Stimulated activated CD4-positive, alpha-beta T cell treated with anti-CD3 and anti-CD28 coated beads, Interleukin-4, amount 100 ng/mL, for 4 hours (primary cell): ENCODE measurements around the gene SND1.
"Not testable (repeated sequence)": the region's sequence is repeated elsewhere in the genome, so short reads cannot be mapped to it uniquely, and the experiment has no call there.

ENCODE experiments used
- DNase-seq, 2 experiments: peaks; one replicate each; pipeline ENCODE4 v3.0.0-alpha.2; 2020

The SND1 gene

DNA sequence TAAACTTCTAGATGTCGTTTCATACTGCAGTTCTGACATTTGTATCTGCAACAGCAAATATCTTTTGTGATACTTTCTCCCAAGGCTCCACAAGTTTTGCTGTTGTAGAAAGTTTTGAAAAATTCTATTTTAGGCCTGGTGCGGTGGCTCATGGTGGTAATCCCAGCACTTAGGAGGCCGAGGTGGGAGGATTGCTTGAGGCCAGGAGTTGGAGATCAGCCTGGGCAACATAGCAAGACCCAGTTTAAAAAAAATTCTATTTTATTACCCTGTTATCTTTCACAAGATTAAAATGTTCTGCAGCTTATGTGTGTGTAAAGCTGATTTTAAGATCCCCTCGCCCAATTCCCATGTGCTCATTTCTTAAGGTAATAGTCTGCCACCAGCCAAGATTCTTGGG is 1.4 kb downstream of the SND1 start:
- DNase-seq, result no peak

DNA sequence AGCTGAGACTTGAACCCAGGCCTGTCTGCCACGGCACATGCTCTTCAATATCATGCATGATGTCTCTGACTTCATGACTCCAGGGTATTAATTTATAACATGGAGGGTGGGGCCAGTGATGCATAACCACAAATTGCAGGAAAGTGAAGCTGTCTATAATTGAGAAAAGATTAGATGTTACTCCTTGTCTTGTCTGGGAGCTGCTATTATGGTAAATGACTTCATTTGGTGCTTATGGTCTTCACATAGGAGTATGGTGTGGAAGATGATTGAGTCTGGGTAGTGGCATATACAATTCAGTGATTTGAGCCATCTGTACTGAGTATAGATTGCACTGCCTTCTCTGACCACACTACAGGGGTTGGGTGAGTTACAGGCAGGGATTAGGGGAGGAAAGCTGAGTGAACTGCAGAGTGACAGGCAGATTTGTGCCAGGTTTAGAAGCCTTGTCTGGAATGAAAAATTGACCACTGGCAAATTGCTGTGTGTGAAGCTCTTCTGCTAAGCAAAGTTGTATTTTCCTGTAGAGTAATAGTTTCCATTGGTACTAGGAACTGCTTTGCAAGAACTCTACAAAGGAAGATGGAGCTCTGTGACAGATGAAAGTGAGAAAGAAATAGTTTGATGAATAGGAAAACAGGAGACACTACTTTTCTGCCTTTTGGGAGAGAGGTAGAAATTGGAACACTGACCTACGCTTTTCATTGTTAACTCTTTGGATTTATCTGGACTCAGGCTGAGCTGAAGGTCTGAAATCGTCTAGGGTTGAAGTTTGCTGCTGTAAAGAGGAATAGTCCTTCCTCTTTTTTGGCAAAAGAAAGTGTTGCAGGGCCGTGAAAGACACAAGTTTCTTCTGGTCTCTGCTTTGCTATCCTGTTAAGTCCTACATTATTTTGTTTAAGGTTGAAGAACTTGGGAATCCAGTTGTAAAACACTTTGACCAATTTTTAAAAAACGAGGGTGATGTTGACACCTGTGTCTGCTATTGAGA is 2.7 kb downstream of the SND1 start:
- DNase-seq, result no peak

DNA sequence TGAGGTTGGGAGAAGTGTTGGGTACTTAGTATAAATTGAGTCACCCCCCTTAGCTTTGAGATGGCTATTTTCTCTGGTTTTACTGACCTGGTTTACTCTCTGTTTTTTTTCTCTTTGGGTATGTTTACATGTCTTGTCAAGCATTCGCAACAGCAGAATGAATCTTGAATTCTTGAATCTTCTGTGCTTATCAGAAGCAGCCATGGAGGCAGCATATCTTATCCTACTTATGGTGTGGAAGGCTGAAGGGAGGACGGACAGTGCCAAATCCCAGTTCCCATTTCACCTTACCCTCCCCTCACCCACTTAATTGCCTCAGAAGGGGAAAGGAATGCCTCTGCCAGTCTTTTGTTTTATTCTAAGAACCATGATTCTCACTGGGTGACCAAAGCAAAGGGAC is 3.7 kb downstream of the SND1 start:
- DNase-seq, result no peak

DNA sequence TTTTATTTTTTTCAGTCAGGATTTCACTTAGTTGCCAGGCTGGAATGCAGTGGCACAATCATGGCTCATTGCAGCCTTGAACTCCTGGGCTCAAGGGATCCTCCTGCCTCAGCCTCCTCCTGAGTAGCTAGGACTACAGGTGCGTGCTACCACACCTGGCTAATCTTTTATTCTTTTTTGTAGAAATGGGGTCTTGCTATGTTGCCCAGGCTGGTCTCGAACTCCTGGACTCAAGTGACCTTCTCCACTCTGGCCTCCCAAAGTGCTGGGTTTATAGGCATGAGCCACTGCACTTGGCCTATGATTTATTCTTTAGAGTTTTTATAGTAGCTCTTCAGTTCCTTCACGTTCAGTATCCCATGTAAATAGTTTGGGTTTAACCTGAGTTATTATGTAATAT is 5.5 kb downstream of the SND1 start:
- no peak for DNase-seq

DNA sequence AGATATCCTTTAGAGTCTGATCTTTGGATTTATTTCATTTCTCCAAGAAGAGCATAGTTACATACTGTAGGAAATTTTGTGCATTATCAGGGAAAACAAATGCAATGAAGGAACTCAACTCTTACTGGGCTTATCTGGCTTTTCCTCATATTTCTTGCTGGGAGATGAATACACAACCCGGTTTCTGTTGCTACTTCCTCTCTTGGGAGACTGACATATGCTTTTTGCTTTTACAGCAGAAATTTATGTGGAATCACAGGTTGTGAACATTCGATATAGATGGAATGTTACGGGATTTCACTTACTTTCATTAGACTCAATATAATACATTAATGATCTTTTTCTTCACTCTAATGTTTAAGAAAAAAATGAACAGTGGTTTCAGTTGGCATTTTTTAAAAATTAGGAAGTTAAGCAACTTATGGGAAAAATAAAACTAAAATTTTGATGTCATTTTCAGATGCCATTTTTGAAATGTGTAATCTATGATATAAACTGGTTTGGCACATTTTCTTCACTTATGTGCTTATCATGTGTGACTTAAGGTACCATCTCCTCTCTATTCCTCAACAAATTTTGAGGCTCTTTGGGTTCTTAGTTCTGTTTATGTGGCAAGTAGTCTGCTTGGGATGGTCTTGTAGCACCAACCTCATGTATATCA is 7.1 kb downstream of the SND1 start:
- no peak for DNase-seq

DNA sequence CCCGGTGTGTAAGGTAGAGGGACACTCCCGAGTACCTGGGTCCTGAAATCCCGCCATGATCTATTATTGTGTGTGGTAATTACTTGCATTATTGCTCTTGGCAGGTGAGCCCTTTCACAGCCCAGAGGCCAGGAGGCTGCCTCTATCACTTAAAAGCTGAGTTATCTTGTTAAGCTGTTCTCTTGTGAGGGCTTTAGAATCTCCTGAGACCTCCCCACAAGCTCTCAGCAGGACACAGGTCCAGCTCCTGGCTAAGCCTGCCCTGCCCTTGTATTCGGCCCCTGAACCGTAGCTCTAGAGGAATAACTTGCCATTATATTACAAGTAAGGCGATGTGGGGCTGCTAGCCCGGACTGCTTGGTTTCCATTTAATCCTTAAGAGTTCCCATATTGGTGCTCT is 13.9 kb downstream of the SND1 start:
- DNase-seq, result no peak

DNA sequence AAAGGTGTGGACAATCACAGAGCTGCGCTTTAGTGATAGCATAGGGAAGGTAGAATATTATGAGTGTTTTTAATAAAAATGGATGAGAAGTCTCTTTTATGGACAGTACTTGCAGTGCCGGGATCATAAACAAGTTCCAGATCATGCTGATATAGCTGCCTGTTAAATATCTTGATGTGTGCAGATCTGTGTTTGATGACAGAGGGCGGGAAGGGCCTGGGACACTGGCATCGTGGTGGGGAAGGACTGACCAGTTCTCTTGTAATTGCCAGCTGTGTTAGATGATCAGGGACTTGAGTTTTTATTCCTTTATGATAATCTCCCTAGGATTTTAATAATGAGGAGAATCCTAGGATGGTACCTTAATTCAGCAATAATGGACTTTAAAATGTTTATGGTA is 14.6 kb downstream of the SND1 start:
- no peak for DNase-seq

DNA sequence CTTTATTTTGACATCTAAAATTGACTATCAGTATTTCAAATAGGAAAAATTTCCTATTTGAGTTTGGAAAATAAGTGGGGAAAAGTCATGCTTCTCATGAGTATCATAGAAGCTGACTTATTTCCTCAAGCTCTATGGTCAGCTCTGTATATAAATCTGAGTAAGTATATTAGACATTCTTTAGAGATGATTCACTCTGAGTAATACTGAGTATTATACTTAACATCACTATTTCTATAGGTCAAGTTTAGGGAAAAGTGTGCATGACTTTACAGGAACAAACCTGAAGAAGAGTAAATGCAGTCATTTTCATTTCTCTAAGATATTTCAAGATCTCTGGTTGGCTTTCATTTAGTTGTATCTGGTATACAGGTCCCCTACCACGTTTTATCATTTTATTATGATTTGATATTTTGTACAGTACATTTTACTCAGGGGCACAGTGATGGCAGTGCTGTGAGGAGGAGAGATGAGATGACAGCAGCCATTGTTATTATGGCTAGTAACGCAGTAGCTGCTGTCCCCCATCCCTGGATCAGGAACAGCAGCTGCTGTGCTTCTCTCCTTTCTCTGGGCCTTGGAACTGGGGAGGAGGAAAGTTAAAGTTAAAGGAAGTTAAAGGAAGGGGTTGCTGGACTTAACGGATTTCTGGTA is 15.2 kb downstream of the SND1 start:
- no peak for DNase-seq

DNA sequence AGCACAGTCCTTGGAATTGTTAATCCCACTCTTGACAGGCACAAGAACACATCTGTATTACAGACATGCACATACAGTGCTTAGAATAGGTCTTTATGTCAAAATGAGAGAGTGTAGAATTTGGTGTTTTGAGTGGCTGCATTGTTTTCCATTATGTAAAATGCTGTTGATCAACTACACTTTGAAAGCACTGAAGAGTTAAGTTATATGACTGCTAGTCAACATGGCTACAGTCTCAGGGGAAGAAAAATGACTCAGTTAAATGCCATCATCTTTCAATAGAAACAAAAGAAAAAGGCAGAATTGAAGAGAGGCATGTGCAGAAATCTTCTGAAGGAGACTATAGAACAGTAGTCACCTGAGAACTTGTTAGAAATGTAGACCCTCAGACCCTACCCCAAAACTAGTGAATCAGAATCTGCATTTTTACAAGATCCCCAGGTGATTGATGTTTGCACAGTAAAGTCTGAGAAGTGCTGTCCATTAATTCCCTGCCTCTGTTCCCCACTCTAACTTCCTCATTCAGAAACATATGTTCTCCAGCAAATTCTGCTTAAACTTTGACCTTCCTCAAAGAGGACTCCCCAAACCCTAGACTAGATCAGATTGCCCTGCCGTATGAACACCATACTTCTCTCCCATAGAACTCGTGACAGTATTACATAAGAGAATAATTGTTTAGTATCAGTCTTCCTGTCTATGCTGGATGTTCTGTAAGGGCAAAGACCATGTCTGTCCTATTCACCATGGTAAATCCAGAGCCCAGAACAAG is 16.0 kb downstream of the SND1 start:
- no peak for DNase-seq

DNA sequence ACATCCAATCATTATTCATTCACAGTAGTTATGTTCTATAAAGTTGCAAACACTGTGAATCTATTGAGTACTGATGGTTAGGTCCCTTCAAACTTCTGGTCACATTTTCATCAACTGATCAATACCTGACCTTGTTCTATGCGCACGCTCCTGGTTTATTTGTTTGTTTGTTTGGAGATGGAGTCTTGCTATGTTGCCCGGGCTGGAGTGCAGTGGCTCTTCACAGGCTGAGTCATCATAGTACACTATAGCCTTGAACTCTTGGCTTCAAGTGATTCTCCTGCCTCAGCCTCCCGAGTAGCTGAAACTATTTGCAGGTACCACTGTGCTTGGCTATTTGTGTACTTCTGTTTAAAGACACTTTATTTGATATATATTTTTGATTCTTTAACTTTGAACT is 19.3 kb downstream of the SND1 start:
- no peak for DNase-seq

DNA sequence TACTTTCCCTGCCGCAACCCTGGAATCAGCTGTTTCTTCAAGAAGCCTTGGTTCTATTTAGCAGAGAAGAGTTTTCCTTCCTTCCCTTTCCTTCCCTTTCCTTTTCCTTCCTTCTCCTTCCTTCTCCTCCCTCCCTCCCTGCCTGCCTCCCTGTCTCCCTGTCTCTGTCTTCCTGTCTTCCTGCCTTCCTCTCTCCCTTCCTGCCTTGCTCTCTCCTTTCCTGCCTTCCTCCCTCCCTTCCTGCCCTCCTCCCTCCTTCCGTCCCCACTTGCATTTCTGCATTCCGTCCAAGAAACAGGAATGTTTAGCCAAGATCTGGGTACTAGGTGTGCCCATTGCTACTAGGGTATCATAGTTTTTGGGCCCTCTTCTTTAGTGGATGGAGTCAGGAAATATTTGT is 21.9 kb downstream of the SND1 start:
- no peak for DNase-seq

DNA sequence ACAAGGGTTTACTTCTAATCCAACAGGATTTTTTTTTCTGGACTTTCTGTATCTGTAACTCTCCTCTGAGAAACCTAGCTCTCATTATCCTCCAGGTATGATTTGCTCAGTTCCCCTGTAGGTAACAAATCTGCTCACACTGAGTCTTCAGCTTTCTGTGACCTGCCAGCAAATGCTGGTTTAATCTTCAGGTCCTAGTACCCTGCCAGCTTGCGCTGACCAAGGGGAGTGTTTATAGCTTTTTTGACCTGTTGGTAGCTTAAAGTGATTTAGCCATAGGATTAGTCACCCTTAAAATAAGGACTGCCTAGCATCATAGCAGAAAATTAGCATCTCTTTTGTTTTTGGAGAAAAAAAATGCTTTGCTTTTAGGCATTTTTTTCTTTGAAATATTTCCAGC is 22.4 kb downstream of the SND1 start:
- DNase-seq, result no peak

DNA sequence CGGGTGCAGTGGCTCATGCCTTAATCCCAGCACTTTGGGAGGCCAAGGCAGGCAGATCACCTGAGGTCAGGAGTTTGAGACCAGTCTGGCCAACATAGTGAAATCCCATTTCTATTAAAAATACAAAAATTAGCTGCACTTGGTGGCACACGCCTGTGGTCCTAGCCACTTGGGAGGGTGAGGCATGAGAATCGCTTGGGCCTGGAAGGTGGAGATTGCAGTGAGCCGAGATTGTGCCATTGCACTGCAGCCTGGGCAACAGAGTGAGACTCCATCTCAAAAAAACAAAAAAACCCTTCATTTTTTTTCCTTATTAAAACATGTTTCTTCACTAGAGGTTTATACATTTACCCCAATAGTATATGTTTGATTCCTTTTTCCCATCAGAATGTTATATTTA is 22.9 kb downstream of the SND1 start:
- DNase-seq, result not testable (repeated sequence)

DNA sequence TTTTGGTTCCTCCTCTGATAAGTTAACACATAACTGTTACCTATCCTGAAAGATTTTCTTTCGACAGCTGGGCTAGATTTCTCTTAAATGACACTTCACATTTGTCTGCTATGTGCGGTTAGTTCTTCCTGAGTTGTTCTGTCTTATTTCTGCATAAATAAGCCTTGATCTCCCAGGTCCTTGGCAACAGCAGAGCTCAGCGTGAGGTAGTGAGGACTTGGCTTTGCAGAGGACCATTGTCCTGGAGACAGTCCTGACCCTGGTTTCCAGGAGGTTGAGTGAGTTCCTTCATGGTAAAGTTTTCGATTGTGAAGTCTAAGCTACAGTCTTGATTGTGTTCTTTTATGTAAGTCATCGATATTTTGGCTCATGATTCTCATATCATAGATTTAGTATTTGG is 23.7 kb downstream of the SND1 start:
- DNase-seq, result no peak

DNA sequence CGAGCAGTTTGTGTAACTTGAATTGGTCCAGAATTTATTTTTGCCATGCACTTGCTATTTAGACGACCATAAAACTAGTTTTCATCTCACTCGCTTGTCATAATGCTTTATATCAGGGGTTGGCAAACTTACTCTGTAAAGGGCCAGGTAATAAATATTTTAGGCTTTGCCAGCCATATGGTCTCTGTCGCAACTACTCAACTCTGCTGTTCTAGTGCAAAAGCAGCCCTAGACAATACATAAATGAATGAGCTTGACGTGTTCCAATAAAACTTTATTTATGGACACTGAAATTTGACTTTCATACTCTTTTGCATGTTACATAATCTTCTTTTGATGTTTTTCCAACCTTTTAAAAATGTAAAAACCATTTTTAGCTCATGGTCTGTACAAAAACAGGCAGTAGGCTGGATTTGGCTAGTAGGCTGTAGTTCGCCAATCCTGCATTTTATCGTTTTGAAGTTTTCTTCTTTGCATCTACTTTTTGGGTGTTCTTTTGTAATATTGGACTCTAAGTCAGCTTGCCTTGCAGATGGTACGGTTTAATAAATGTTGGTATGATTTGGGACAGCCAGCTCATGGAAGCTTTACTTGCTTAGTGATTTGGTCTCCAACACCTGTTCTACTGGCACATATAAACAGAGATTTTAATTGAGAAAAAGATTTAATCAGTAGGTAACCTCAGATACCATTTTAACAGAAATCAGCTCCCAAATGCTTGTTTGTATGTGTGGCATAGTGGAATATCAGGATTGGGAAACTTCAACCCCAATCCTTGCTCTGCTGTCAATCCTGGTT is 25.6 kb downstream of the SND1 start:
- DNase-seq, result no peak

DNA sequence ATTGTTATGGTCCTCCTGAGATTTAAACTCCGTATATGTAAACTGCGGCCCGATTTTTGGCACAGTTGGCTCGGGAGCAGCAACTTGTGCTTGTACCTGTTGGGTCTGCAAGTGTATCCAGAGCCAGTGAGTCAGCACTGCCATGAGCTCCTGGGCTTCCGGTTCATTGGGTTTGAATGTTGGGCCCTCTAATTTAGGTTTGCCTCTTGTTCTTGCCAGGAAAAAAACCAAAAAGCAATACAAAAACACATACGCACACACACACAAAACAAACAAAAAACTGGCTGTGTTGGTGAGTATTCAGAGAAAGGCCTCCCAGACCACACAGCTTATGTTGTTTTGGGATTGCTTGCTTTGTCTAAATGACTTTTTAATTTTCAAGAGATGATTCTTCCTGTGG is 26.3 kb downstream of the SND1 start:
- DNase-seq, result no peak

DNA sequence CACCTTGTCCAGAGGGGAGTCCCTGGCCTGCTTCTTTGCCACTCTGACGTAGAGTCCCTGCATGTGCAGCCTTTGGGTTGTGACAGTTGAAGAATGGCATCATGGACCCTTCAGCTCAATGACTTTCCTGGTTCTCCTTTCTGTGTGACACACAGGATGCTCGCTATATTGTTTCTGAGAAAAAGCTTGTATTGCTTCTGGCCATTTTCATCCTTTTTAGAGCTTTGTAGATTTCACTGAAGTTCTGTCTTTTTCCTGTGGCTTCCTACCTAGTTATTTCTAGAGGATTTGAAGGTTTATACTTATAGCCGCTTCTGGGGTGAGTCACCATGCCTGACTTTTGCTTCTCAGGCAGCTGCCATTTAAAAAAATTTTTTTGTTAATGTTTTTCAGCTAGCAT is 27.0 kb downstream of the SND1 start:
- no peak for DNase-seq

DNA sequence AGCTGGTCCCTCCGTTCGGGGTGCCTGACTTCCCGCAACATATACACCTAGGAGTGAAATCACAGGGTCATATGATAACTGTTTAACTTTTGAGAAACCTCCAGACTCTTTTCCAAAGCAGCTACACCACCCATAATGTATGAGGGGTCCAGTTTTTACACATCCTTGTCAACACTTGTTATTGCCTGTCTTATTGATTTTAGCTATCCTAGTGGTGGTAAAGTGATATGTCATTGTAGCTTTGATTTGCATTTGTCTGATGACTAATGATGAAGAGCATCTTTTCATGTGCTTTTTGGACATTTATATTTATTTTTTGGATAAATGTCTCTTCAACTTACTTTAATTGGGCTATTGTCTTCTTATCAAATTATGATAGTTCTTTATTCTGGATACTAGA is 29.0 kb downstream of the SND1 start:
- DNase-seq, result no peak

DNA sequence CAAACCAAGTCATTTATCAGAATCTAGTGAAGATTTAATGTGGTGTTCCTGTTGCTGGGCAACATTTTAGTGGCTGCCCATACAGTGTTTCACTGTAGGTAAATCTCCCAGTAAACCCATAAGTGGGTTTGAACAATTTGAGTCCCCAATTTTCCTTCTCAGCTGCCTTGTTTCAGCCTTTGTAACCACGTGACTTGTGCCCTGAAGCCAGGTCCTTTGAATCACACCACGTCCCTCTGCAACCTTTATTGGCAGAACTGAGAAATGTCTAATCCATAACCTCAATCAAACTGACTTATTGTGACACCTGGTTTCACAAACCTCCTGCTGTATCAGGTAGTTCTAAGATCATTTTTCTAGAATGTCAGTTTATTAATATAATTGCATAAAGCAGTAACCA is 30.1 kb downstream of the SND1 start:
- DNase-seq, result no peak

DNA sequence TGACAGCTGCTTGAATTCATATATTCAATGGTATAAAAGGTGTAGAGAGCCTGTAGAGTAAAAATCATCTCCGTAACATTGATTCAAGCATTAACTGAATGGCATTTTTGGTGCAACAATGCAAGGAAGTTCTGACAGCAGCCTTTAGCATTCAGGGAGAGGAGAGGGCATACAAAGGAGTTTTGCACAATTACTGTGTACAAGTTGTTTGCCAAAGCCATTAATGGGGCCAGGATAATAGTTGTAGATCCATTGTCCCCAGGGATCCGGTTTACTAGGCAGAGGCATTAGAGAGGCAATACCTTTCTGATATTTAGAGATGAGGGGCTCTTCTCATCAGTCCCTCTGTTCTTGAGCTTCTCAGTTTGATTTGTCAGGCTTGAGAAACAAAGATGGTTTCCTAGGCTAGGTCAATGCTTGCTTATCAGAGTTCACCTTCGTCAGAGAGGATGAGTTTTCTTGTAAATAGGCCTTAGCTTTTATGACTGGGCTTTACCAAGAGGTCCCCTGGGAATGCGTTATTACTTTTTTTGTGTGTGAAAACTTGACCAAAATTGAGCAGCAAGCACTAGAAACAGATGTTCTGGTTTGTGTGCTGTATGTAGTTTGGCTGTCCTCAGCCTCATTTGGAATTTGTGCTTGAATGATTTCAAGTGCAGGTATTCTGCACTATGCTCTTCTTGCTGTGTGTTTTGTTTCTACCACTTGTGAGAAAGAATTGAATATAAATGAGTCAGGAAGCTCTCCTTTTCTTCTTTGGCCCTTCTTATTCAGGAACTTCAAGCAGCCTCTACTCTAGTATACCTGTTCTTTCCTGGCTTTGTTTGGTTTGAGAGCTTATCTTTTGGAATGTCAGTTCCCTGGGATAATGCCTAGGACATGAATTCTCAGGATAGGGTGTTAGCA is 32.0 kb downstream of the SND1 start:
- no peak for DNase-seq

DNA sequence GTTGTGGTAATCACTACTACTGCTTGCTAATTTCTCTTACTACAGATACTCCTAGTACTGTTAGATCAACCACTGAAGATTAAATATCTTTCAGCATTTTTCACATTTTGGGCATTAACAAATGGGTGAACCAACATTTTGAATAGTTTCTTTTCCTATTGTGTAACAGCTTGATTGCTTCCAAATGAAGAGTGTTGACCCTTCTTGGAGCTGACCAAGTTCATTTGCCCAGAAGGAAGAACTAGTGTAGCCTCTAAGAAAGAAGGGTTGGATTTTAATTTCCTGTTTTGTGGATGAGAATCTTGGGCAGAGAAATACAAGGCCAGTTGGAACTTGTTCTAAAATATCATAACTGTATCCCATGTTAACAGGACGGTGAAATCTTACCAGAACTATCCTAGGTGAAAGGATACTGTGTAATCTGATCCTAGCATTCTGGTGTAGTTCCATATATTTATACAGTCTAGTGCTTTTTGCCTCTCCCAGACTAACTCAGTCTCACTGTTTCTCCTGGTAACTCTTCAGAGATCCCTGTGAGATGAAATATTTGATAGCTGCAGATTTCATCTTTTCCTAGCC is 37.3 kb downstream of the SND1 start:
- no peak for DNase-seq
